Calu3 (cell line): ENCODE data around the gene AEN. TPM values are rescaled to one million over a fixed set of nuclear protein-coding genes. Genes with fewer than 3 reads are reported as not detected.

Experiments
- Bru-seq: library from RNA; stranded (reverse); fragments of 400-500 nt; gene quantifications from one replicate; lab custom pipeline; 2021; lab: Mats Ljungman, UMichigan
- BruChase-seq, 2 experiments: library from RNA; stranded (reverse); fragments of 400-500 nt; gene quantifications; one replicate each; lab custom pipeline; 2021; lab: Mats Ljungman, UMichigan
- BruUV-seq: library from RNA; stranded (reverse); fragments of 400-500 nt; replicated peaks from 2 replicates; lab custom pipeline; 2021; lab: Mats Ljungman, UMichigan
- CTCF ChIA-PET: fragments of 300-600 bp; sonication (Branson Sonifier 250); formaldehyde crosslinking; loops from one replicate; lab custom pipeline; 2022; ENCODE audit warnings: antibody characterized with exemption; lab: Charles Lee
- DNase-seq: peaks from one replicate; pipeline ENCODE4 v3.0.0; 2022
- H3K27ac Mint-ChIP-seq: one replicate; pipeline ENCODE4 v1.8.0; 2022; ENCODE audit warnings: mixed read lengths; ENCODE audit not compliant: unreplicated experiment
- H3K27me3 Mint-ChIP-seq: one replicate; pipeline ENCODE4 v1.8.0; 2022; ENCODE audit warnings: mixed read lengths; ENCODE audit not compliant: unreplicated experiment
- H3K36me3 Mint-ChIP-seq: one replicate; pipeline ENCODE4 v1.8.0; 2022; ENCODE audit warnings: mild to moderate bottlenecking, moderate library complexity, mixed read lengths; ENCODE audit not compliant: insufficient read depth, unreplicated experiment
- H3K4me1 Mint-ChIP-seq: one replicate; pipeline ENCODE4 v1.8.0; 2022; ENCODE audit warnings: mild to moderate bottlenecking, low read depth, mixed read lengths; ENCODE audit not compliant: unreplicated experiment
- H3K4me3 Mint-ChIP-seq: one replicate; pipeline ENCODE4 v1.8.0; 2022; ENCODE audit warnings: mild to moderate bottlenecking, low read depth, moderate library complexity, mixed read lengths; ENCODE audit not compliant: unreplicated experiment
- H3K9me3 Mint-ChIP-seq: one replicate; pipeline ENCODE4 v1.8.0; 2022; ENCODE audit warnings: low read depth, mixed read lengths; ENCODE audit not compliant: unreplicated experiment
- CTCF ChIP-seq: fragments of 200-600 bp; IDR thresholded peaks from one replicate; pipeline ENCODE4 v1.8.0; 2022; ENCODE audit warnings: antibody characterized with exemption; ENCODE audit not compliant: unreplicated experiment
- intact Hi-C: fragments of 100-400 bp; cut with micrococcal nuclease; formaldehyde crosslinking; loops from one replicate; pipeline ENCODE4 v1.10.0; 2022; ENCODE audit not compliant: unreplicated experiment
- long read RNA-seq: library from polyadenylated mRNA; stranded (forward); transcript quantifications from one replicate; pipeline ENCODE4 v2.0.0, GENCODE V29; 2022
- total RNA-seq: library from RNA; stranded (reverse); gene quantifications from 2 replicates; pipeline ENCODE4 v1.2.3, GENCODE V29; 2022

The AEN gene
- total RNA-seq = 34.9 and 43.4 TPM in 2 replicates
- percentile 90 among the genes with signal in this experiment for Bru-seq, nascent RNA
- BruChase-seq, experiment 1, labeled RNA remaining after a 6-hour chase = percentile 67 among the genes with signal in this experiment
- percentile 86 among the genes with signal in this experiment for BruChase-seq, experiment 2, labeled RNA remaining after a 2-hour chase
- long read RNA-seq, transcript AEN-201 (4 exons, 3,117 nt) = major isoform, 31 of 57 reads
- long read RNA-seq, partial matches to known transcripts = 17 of 57 reads
- long read RNA-seq, other reads (novel, unspliced or antisense) = 9 of 57 reads

- H3K27me3 Mint-ChIP-seq = no peaks in the 10 kb centered on the region
- peak; percentile 98 for DNase-seq
- H3K9me3 Mint-ChIP-seq = no peaks in the 10 kb centered on the region
- peaks cover 42% of the 10 kb centered on the region for H3K36me3 Mint-ChIP-seq
- peaks cover 28% of the 10 kb centered on the region for H3K4me1 Mint-ChIP-seq
- intact Hi-C loops = loop anchor here (5.0 kb wide), 1 partner anchor 36 kb away; no protein-coding TSS in a partner anchor
- H3K4me3 Mint-ChIP-seq = peak within 1 kb of the TSS; percentile 85
- BruUV-seq = no TSS peak
- CTCF ChIA-PET = interaction anchor here (1.6 kb wide), 2 partner anchors 17 to 39 kb away, joined by 4 to 9 read pairs; partner anchors contain the start of gene ISG20
- no peak for TF ChIP-seq CTCF
- peak within 1 kb of the TSS; percentile 91 for H3K27ac Mint-ChIP-seq
These were observed at the start of gene AEN for GRCh38 chr15:88620995-88621772. TSS of gene AEN (plus strand) at chr15:88621340. CDS start at chr15:88626210, 4,870 bp downstream.

- no TSS peak for BruUV-seq
- no peak for DNase-seq
- no peaks in the 10 kb centered on the region for H3K36me3 Mint-ChIP-seq
- no peak overlapping the region for H3K4me3 Mint-ChIP-seq
- H3K4me1 Mint-ChIP-seq = no peaks in the 10 kb centered on the region
- TF ChIP-seq CTCF = no peak
- no peaks in the 10 kb centered on the region for H3K9me3 Mint-ChIP-seq
- CTCF ChIA-PET = no interaction called here
- H3K27me3 Mint-ChIP-seq = peaks cover 85% of the 10 kb centered on the region
- H3K27ac Mint-ChIP-seq = no peak overlapping the region
- intact Hi-C loops = no loop called here
These were observed 49.3 kb upstream of the AEN start for GRCh38 chr15:88571852-88572259.

GRCh38 chr15:88574077-88574476 is 47.1 kb upstream of the AEN start:
- no peaks in the 10 kb centered on the region for H3K4me1 Mint-ChIP-seq
- no peaks in the 10 kb centered on the region for H3K9me3 Mint-ChIP-seq
- no TSS peak for BruUV-seq
- H3K27me3 Mint-ChIP-seq = peaks cover 65% of the 10 kb centered on the region
- no peak overlapping the region for H3K4me3 Mint-ChIP-seq
- no peak overlapping the region for H3K27ac Mint-ChIP-seq
- intact Hi-C loops = no loop called here
- CTCF ChIA-PET = no interaction called here
- TF ChIP-seq CTCF = no peak
- H3K36me3 Mint-ChIP-seq = no peaks in the 10 kb centered on the region
- DNase-seq = no peak

GRCh38 chr15:88574655-88575054 is 46.5 kb upstream of the AEN start:
- H3K9me3 Mint-ChIP-seq = no peaks in the 10 kb centered on the region
- H3K4me3 Mint-ChIP-seq = no peak overlapping the region
- DNase-seq = no peak
- H3K27me3 Mint-ChIP-seq = peaks cover 59% of the 10 kb centered on the region
- H3K27ac Mint-ChIP-seq = no peak overlapping the region
- no TSS peak for BruUV-seq
- intact Hi-C loops = no loop called here
- no peaks in the 10 kb centered on the region for H3K4me1 Mint-ChIP-seq
- H3K36me3 Mint-ChIP-seq = no peaks in the 10 kb centered on the region
- CTCF ChIA-PET = no interaction called here
- no peak for TF ChIP-seq CTCF
